Activated naive CD4-positive, alpha-beta T cell treated with anti-CD3 and anti-CD28 coated beads, Interleukin-2, amount 50 U/mL, for 72 hours (primary cell): ENCODE data around the gene RNASE9. TPM values are rescaled to one million over a fixed set of nuclear protein-coding genes. Genes with fewer than 3 reads are reported as not detected.
"Not testable (repeated sequence)": the region's sequence is repeated elsewhere in the genome, so short reads cannot be mapped to it uniquely, and the experiment has no call there.

Experiments used
- ATAC-seq, 2 donors: fragments of 150-1000 bp; cut with Tn5 transposase; 2 replicates each; pipeline ENCODE4 v1.10.0; 2021; ENCODE audit warnings: mild to moderate bottlenecking in 2 of 2, moderate library complexity in 2 of 2
- DNase-seq, 2 donors: peaks; one replicate each; pipeline ENCODE4 v3.0.0; 2021 to 2022; ENCODE audit warnings: low spot score in 2 of 2
- H3K27ac Mint-ChIP-seq, 2 donors: one replicate each; pipeline ENCODE4 v1.8.0; 2022; ENCODE audit warnings: mild to moderate bottlenecking in 2 of 2, mixed read lengths in 2 of 2
- H3K36me3 Mint-ChIP-seq, 2 donors: one replicate each; pipeline ENCODE4 v1.8.0; 2022; ENCODE audit warnings: mixed read lengths in 2 of 2
- H3K9me3 Mint-ChIP-seq, 2 donors: one replicate each; pipeline ENCODE4 v1.8.0; 2022; ENCODE audit warnings: mixed read lengths in 2 of 2
- total RNA-seq, 2 donors: library from RNA; stranded (reverse); gene quantifications; one replicate each; pipeline ENCODE4 v1.2.3, GENCODE V29; 2022

RNASE9 gene
- not detected for total RNA-seq

- ATAC-seq = no peak
- DNase-seq = no peak
- Mint-ChIP-seq H3K27ac (no peak within 1 kb of the TSS), H3K9me3 (no peaks in the 10 kb centered on the region), H3K36me3 (no peaks in the 10 kb centered on the region)
These were observed at the start of gene RNASE9 for GRCh38 chr14:20560961-20561360. Gene RNASE9, minus strand, starts transcription at chr14:20561047.

- Mint-ChIP-seq H3K27ac (no peak overlapping the region), H3K9me3 (no peaks in the 10 kb centered on the region), H3K36me3 (no peaks in the 10 kb centered on the region)
- DNase-seq (peak; percentile 76 to 82), ATAC-seq (peak; percentile 34 to 51)
These were observed 49.3 kb upstream of the RNASE9 start for GRCh38 chr14:20610002-20610765.

- ATAC-seq = peak; percentile 18 to 36
- H3K36me3 Mint-ChIP-seq = no peaks in the 10 kb centered on the region
- no peak overlapping the region for H3K27ac Mint-ChIP-seq
- H3K9me3 Mint-ChIP-seq = no peaks in the 10 kb centered on the region
- DNase-seq = peak; percentile 70 to 78
These were observed 48.6 kb upstream of the RNASE9 start for GRCh38 chr14:20609215-20610001.

- Mint-ChIP-seq H3K36me3 (no peaks in the 10 kb centered on the region), H3K9me3 (no peaks in the 10 kb centered on the region), H3K27ac (peak overlapping the region in 1 of 2 donors; percentile 46)
- no peak for ATAC-seq
- DNase-seq = no peak
These were observed 47.7 kb upstream of the RNASE9 start for GRCh38 chr14:20608383-20609110.

GRCh38 chr14:20607617-20608016 is 46.8 kb upstream of the RNASE9 start:
- peak in 1 of 2 donors; percentile 61 for ATAC-seq

GRCh38 chr14:20606902-20607242 is 46.0 kb upstream of the RNASE9 start:
- Mint-ChIP-seq H3K27ac (no peak overlapping the region), H3K9me3 (no peaks in the 10 kb centered on the region), H3K36me3 (no peaks in the 10 kb centered on the region)
- no peak for DNase-seq
- no peak for ATAC-seq

More at GRCh38 chr14:20607617-20608016, 46.8 kb upstream of the RNASE9 start:
- no peak for DNase-seq
- Mint-ChIP-seq H3K36me3 (no peaks in the 10 kb centered on the region), H3K27ac (no peak overlapping the region), H3K9me3 (no peaks in the 10 kb centered on the region)

- Mint-ChIP-seq H3K9me3 (no peaks in the 10 kb centered on the region), H3K36me3 (no peaks in the 10 kb centered on the region), H3K27ac (no peak overlapping the region)
- DNase-seq = no peak
- no peak for ATAC-seq
These were observed 45.5 kb upstream of the RNASE9 start for GRCh38 chr14:20606190-20606901.

GRCh38 chr14:20603813-20604690 is 43.2 kb upstream of the RNASE9 start:
- Mint-ChIP-seq H3K27ac (no peak overlapping the region), H3K36me3 (no peaks in the 10 kb centered on the region), H3K9me3 (no peaks in the 10 kb centered on the region)
- ATAC-seq = no peak
- no peak for DNase-seq

GRCh38 chr14:20602583-20602982 is 41.7 kb upstream of the RNASE9 start:
- no peak overlapping the region for H3K27ac Mint-ChIP-seq
- no peaks in the 10 kb centered on the region for H3K36me3 Mint-ChIP-seq
- DNase-seq (no peak), ATAC-seq (no peak)
- no peaks in the 10 kb centered on the region for H3K9me3 Mint-ChIP-seq

GRCh38 chr14:20601522-20601921 is 40.7 kb upstream of the RNASE9 start:
- ATAC-seq (no peak), DNase-seq (no peak)
- Mint-ChIP-seq H3K9me3 (no peaks in the 10 kb centered on the region), H3K36me3 (no peaks in the 10 kb centered on the region), H3K27ac (no peak overlapping the region)

- Mint-ChIP-seq H3K9me3 (no peaks in the 10 kb centered on the region), H3K36me3 (no peaks in the 10 kb centered on the region), H3K27ac (peak overlapping the region in 1 of 2 donors; percentile 9)
- ATAC-seq (no peak), DNase-seq (no peak)
These were observed 36.3 kb upstream of the RNASE9 start for GRCh38 chr14:20597108-20597507.

- not testable (repeated sequence) for H3K27ac Mint-ChIP-seq, DNase-seq, H3K36me3 Mint-ChIP-seq, ATAC-seq, H3K9me3 Mint-ChIP-seq
These were observed 34.9 kb upstream of the RNASE9 start for GRCh38 chr14:20595726-20596125.

GRCh38 chr14:20592574-20592973 is 31.7 kb upstream of the RNASE9 start:
- ATAC-seq (no peak), DNase-seq (no peak)
- Mint-ChIP-seq H3K27ac (no peak overlapping the region), H3K36me3 (no peaks in the 10 kb centered on the region), H3K9me3 (no peaks in the 10 kb centered on the region)

- no peak within 1 kb of the TSS for H3K27ac Mint-ChIP-seq
- peaks cover 0 to 2% of the 10 kb centered on the region in 2 donors for H3K9me3 Mint-ChIP-seq
- DNase-seq (no peak), ATAC-seq (no peak)
- H3K36me3 Mint-ChIP-seq = no peaks in the 10 kb centered on the region
These were observed 30.4 kb upstream of the RNASE9 start, which contains the start of gene RNASE12 for GRCh38 chr14:20591235-20591634. Gene RNASE12, minus strand, starts transcription at chr14:20591376. Its CDS starts 653 bp downstream, at chr14:20590723.

GRCh38 chr14:20587489-20588154 is 26.8 kb upstream of the RNASE9 start, which contains the start of gene RNASE11:
Gene RNASE11, minus strand, starts transcription at chr14:20588001.
- Mint-ChIP-seq H3K36me3 (no peaks in the 10 kb centered on the region), H3K27ac (no peak within 1 kb of the TSS), H3K9me3 (peaks cover 4 to 7% of the 10 kb centered on the region in 2 donors)
- ATAC-seq (peak in 1 of 2 donors; percentile 57), DNase-seq (no peak)
